ENCODE data around the gene SEC22A.

The SEC22A gene, protein sequence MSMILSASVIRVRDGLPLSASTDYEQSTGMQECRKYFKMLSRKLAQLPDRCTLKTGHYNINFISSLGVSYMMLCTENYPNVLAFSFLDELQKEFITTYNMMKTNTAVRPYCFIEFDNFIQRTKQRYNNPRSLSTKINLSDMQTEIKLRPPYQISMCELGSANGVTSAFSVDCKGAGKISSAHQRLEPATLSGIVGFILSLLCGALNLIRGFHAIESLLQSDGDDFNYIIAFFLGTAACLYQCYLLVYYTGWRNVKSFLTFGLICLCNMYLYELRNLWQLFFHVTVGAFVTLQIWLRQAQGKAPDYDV

DNA sequence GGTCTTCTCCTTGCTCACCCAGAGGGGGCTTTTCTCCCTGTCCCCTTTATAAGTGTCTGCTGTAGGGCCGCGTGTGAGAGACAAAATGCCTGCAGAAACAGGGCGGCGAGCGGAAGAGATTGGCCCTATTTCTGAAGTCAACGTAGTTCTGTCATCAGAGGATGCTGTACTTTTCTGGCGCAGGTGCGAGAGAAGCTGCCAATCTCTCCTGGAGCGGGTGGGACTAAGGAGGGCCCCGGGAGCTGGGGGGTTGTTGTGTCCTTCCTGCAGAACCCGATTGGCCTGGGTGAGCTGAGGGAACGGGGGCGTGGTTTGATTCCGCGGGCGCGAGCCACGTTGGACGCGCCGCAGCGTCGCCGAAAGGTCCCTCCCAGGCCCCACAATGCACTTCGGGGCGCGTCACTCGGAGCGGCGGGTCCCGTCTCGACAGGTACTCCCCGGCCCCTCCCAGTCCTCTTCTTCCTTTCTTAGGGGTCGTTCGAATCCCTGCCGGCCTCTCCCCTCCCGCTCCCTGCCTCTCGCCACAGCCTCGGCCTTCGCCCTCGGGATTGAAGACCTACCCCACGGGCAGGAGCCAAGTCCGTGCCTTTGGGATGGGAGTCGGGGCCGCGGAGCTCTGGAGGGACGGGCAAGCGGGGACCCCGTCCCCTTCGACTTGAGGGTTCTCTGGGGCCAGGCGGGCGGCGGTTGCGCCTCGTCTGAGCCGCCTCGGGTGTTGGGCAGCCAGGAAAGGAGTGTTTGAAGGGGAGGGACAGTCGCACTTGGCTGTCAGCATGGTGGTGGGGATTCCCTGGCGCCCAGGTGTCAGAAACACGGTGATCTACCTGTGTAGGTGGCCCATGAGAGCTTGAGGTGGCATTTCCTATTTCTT, at the start of gene SEC22A:
SEC22A (plus strand) TSS at position 387 of the 871 bp plus-strand sequence. CDS start 7,275 bp downstream, outside the sequence.
- peak; percentile 77 to 90 (median 87) for DNase-seq (ENCODE audit: low read depth in 2 of 3, low spot score in 2 of 3)

DNA sequence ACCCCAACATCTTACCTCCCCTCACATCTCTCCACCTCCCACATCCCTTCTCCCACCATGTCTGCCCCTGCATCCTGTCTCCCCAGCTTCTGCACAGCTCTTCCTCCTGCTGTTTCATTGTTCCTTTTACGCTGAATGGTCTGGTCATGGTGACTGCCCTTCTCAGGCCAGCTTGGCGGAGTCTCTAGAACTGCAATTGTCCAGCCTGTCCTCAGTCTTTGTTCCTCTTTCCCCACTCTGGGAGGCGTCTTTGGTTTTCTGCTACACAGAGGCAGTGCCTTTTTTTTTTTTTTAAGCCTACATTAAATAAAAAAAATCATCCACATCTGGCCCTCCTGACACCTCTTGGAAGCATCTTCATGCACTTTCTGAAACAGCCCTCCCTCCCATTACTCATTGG, 49.1 kb upstream of the SEC22A start:
- DNase-seq (ENCODE audit: low read depth in 2 of 3, low spot score in 2 of 3): no peak

DNA sequence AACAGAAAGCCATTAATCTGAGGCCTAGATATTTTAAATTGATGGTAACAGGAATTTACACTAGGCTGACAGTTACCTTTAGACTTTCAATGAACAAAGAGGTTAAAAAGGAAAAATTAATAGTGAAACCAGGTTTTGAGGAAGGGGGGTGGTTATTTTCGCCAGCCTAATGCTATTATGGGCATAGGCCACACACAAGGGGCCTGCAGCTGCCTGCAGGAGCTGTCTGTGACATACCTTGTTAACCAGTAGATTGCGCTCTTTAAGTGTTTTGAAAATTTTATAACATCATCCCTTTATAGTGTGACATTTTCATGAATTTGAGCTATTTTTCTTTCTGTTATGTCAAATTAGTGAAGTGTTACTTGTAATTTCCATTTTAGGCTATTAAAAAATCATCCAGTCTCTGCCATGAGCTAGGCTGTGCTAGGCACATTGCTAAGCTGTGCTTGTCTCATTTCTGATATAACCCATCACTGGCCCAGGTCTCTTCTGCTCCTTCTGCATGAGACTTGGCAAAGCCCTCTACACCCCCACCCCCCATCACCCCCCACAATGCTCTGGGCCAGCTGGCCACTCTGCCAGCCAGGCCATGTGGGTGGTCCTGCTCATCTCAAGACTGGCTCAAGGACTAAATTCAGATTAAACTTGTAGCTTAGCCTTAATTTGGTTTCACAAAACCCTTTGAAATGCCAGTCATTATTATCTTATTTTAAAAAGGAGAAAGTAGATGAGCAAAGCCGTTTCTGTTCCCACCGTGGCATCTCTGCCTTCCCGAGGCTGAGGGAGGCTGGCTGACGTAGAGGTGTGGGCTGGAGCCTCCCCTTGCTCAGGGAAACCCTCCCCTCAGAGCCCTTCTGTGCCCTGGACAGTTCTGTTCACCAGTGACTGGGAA, 48.4 kb upstream of the SEC22A start:
- DNase-seq (ENCODE audit: low read depth in 2 of 3, low spot score in 2 of 3): no peak

DNA sequence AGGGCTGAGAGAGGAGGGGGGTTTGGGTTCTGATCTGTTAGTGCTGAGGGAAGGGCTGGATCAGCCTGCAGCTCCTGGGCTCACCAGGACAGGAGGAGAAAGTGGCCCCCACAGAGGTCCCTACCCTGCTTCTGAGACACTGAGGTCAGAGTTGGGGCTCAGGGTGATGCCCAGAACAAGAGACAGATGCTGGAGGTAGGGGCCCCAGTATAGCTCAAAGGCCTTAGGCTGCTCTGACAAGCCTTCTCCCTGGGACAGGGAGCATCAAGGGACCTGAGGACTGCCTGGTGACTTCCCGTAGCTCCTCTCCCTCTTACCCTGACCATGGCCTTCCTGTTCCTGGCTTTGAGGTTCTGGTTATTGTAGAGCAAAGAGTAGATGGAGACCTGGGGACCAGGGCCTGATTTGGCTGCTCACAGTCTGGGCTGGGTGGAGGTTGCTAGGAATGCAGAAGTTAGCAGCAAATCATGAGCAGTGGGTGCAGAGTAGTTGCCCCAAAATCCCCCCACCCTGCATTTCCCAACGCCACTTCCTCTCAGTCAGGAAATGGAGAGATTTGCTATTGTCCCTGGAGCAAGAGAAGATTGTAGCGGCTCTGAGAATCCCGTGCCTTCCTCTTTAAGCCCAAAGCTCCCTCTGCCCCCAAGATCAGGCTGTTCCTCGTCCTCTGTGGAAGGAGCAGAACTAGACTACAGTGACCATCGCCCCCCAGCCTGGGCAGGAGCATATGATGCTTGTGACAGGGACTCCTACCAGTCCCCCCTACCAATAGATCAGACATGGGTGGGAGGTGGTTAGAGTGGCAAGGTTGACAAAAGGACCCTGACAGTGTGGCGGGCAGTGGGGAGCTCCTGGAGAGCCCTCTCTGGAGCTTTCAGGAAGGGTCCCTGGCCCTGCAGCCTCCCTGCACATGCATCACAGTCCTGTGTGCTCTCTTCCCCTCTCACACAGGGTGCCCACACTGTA, 47.4 kb upstream of the SEC22A start:
- no peak for DNase-seq (ENCODE audit: low read depth in 2 of 3, low spot score in 2 of 3)

DNA sequence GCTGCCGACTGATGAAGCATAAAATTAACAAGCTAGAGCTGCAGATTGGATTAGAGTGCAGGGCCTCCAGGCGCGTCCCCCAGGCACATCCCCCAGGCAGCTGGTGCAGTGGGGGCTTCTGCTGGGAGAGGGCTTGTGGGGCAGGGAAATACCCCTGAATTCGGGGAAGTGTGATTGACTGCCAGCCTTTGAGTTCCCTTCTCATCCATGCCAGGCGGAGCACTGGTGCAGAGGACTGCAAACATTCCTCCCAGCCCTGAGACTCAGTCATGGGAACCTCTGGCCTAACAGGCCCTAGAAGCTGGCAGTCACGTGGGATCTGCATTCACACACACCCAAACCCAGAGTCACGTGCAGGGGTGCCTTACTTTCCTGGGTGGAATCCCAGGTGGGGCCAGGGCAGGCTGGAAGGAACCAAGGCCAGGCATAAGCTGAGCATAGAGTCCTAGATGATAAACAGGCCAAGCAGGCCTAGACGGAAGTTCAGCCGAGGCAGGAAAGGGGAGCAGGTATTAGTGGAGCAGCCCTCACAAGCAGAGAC, 46.2 kb upstream of the SEC22A start:
- DNase-seq (ENCODE audit: low read depth in 2 of 3, low spot score in 2 of 3): no peak

DNA sequence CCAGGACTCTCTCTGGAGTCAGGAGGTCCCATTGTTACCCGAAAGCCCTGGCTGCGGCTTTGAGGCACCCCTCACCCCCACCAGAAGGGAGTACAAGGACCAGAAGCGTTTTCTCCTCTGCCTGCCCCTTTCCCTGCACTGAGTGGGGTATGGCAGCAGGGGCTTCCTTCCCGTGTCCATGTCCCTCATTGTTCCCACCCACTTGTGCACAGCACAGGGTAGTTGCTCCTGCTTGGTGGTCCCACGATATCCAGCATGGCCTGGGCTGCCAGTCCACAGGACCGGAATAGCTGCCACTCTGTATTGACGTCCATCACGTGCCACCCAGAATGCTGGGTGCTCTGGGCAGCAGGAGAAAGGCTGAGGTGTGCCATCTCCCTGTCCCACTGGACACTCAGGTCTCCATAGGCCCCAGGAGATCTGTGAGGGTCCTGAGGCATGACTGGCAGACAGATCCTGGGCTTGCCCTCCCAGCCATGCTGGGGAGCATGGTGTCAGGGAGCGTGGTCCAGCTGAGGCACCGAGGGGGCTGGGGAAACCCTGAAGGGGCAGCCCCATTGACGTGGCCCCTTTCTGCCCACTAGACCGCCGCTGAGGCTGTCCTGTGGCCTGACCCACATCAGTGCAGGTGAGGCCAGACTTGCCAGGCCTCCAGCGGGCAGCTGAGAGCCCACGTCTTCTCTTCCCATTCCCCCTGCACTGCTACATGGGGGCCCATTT, 45.3 kb upstream of the SEC22A start:
- no peak for DNase-seq (ENCODE audit: low read depth in 2 of 3, low spot score in 2 of 3)

DNA sequence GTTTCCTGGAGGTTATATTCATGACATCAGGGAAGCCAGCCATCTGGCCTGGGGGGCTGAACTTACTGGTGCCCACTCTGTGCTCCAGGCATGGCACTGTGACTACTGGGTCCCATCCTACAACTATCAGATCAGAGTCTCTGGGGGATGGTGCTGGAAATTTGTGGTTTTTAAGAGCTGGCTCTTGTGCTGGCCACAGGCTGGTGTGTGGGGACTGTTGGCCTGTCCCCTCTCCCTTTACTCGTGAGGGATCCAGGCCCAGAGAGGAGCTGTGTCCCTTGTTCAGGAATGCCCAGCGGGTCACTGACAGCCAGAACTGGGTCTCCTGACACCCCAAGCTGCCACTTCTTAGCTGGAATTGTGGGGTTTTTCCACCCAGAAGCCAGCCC, 44.5 kb upstream of the SEC22A start:
- no peak for DNase-seq (ENCODE audit: low read depth in 2 of 3, low spot score in 2 of 3)

DNA sequence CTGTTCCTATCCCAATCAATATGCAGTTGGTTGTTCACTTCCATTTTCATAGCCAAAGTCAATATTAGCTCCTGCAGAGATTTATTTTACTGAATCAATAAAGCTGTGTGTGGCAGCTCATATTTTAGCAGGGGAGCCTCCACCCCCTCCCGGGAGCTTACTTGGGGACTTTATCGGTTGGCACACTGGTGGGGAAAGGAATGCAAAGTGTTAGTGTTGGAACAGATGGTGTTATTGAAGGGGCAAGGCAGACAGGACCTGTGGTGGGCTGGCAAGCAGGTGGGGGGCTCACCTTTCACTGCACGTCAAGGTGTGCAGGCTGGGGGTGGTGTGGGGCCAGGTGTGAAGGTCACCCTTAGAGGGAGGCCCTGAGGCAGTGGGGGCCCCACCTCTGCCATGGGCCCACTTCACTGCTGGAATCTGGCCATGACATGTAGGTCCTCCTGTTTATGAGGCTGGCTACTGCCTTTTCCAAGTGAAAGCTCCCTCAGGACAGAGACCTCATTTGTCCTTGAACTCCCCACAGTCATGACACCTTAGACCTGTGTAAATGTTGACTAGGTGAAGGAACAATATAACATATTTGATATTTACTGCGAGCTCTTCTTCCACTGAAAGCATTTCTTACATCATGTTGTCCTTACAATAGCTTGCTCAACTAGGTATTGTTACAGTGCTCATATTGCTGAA, 44.0 kb upstream of the SEC22A start:
- no peak for DNase-seq (ENCODE audit: low read depth in 2 of 3, low spot score in 2 of 3)

DNA sequence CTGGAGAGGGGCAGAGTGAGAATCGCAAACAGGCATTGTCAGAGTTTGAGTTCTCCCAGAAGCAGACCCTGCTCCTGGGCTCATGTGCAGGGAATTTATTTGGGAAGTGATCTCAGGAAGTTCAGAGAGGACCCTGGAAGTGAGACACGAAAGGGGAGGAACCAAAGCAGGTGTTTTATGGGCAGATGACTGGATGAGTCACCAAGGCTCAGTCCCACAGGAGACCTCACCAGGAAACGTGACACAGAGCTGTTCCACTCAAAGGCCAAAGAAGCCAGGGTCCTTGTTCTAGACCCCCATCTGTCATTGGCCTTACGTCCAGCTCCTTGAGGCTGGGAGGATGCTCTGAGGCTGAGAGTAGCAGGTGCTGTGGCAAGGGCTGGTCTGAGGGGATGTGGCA, 43.4 kb upstream of the SEC22A start:
- DNase-seq (ENCODE audit: low read depth in 2 of 3, low spot score in 2 of 3): no peak

DNA sequence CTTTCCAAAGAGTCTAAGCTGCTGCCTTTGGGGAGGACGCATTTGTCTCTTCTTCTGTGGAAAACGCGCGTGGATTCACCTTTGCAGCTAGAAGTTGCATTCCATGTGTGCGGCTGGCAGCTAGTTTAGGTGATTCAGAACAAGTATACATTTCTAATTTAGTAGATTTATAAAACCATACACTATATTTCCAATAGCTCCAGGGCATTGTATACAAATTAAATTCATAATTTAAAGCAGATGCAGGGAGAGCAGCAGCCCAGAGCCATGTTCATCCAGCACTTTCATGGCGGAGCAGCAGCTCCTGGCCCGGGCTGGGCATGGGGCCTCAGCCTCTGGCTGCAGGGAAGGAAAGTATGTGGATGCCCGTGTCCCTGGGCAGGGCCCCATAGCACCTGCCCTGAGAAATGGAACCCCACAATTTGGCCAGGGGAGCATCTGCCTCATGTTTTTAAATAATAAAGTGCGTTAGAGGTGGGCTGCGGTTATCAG, 42.8 kb upstream of the SEC22A start:
- no peak for DNase-seq (ENCODE audit: low read depth in 2 of 3, low spot score in 2 of 3)

DNA sequence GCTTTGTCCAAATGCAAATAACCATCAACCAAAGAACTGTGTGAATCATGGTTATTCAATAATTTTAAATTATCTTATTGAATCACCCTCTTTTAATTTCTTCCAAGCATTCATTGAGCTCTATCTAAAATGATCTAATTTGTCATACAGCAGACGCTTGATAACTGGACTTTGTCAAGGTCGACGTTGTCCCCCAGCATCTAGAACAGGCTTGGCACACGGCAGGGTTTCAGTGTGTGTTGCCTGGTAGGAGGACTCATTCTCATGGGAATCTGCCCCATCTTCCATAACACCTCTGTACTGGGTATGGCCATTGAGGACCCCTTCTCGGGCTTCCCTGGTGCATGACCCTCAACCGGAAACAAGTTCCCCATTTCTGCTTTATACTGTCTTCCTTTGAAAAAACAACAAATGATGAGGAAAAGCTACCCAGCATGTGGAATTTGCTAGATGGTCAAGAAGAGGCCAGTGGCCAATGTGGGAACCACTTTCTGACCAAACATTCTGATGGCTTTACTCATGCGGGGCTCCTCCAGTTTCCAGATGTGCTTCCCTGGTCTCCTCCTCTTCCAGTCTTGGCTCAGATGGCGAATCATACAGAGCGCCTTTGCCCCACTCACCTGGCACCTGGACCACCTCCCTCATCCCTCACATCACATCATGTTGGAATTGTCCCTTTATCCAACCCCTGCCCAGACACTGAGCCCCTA, 41.7 kb upstream of the SEC22A start:
- DNase-seq (ENCODE audit: low read depth in 2 of 3, low spot score in 2 of 3): no peak

DNA sequence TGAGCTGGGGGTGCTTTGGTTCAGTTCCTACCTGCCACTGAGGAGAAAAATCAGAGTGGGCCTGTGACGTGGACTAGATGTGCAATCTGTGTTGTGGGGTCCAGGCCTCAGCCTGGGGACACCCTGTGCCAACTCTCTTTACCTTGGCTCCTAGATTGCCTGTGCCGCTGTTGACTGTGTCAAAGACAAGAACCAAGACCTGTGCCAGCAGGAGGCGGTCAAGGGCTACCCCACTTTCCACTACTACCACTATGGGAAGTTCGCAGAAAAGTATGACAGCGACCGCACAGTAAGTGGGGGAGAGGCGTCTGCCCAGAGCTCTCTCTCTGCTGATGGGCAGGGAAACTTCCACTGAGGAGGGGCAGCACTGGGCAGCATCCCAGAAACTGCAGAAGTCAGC, 40.6 kb upstream of the SEC22A start:
- no peak for DNase-seq (ENCODE audit: low read depth in 2 of 3, low spot score in 2 of 3)

DNA sequence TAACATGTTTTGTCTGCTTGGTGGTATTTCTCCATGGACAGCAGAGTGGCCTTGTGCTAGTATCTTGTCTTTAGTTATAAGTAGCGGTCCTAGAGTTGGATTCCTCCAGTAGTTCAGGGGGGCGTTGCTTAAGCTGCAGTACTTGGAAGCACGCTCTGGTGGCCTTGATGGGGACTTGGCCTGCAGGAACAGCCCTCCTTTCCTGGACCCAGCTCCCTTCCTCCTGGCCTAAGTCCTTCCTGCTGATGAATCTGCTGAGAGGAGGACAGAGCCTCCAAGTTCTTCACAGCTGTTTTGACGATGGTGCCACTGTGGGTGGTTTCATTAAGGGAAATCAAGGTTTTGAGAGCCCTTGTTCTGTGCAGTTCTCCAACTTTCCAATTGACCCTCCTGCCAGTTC, 38.6 kb upstream of the SEC22A start:
- no peak for DNase-seq (ENCODE audit: low read depth in 2 of 3, low spot score in 2 of 3)

DNA sequence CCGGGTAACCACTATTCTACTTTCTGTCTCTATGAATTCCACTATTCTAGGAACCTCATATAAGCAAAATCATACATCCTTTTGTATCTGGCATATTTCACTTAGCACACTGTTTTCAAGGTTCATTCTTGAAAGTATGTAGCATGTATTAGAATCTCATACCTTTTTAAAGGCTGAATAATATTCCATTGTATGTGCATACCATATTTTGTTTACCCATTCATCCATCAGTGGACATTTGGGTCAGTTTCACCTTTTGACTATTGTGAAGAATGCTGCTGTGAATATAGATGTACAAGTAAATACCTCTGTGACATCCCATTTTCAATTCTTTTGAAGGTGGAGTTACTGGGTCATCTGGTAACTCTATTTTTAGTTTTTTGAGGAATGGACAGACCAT, 36.6 kb upstream of the SEC22A start:
- DNase-seq (ENCODE audit: low read depth in 2 of 3, low spot score in 2 of 3): no peak

DNA sequence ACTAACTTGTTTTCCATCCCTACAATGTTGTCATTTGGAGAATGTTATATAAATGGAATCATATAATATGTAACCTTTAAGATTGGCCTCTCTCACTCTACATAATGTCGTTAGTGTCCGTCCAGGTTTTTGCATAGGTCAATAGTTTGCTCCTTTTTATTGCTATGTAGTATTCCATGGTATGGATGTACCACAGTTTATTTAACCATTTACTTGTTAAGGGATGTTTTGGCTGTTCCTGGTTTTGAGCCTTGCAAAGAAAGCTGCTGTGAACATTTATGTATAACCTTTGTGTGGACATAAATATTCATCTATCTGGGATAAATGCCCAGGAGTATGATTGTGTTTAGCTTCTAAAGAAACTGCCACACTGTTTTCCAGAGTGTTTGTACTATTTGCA, 34.1 kb upstream of the SEC22A start:
- DNase-seq (ENCODE audit: low read depth in 2 of 3, low spot score in 2 of 3): no peak

DNA sequence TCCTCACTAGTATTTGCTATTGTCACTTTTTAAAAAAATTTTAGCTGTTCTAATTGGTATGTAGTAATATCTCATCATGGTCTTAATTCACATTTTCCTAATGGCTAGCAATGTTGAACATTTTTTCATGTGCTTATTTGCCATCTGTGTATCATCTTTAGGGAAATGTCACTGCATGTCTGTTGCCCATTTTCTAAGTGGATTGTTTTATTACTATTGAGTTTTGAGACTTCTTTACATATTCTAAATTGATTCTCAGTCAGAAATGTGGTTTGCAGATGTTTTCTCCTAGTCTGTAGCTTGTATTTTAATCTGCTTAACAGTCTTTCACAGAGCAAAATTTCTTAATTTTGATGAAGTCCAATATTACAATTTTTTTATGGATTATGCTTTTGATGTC, 33.6 kb upstream of the SEC22A start:
- DNase-seq (ENCODE audit: low read depth in 2 of 3, low spot score in 2 of 3): no peak

DNA sequence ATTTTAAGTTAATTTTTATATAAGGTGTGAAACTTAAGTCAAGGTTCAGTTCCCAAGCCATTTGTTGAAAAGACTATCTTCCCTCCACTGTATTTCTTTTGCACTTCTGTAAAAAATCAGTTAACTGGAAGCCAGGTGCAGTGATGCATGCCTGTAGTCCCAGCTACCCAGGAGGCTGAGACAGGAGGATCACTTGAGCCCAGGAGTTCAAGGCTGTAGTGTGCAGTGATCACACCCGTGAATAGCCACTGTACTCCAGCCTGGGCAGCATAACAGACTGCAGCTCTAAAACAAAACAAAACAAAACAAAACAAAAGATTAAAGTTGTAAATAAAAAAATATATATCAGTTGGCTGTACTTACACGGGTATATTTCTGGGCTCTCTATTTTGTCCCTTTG, 33.1 kb upstream of the SEC22A start:
- no peak for DNase-seq (ENCODE audit: low read depth in 2 of 3, low spot score in 2 of 3)

DNA sequence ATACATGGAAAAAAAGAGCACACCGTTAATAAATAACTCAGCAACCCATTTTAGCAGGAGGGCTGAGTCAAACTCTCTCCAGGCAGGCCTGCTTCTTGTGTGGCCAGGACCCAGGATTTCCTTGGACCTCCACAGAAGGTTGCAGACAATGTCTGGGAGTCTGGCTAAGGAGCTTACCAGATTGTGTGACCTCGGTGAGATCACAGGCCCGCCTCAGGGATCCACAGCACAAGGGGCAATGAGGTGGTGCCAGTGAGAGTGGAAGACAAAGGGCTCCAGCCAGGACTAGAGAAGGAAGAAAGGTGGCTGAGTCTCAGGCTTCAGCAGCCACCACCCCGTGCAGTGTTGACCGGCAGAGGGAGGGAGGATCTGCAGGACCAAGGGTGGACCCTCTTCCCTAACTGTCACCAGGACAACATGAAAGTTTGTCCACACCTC, 32.2 kb upstream of the SEC22A start:
- no peak for DNase-seq (ENCODE audit: low read depth in 2 of 3, low spot score in 2 of 3)
